ENCODE data around the gene AOPEP. TPM values are rescaled to one million over a fixed set of nuclear protein-coding genes. Genes with fewer than 3 reads are reported as not detected.

AOPEP gene
- total RNA-seq, 2 experiments from 2014 or later: 8.9 to 9.5 TPM

DNA sequence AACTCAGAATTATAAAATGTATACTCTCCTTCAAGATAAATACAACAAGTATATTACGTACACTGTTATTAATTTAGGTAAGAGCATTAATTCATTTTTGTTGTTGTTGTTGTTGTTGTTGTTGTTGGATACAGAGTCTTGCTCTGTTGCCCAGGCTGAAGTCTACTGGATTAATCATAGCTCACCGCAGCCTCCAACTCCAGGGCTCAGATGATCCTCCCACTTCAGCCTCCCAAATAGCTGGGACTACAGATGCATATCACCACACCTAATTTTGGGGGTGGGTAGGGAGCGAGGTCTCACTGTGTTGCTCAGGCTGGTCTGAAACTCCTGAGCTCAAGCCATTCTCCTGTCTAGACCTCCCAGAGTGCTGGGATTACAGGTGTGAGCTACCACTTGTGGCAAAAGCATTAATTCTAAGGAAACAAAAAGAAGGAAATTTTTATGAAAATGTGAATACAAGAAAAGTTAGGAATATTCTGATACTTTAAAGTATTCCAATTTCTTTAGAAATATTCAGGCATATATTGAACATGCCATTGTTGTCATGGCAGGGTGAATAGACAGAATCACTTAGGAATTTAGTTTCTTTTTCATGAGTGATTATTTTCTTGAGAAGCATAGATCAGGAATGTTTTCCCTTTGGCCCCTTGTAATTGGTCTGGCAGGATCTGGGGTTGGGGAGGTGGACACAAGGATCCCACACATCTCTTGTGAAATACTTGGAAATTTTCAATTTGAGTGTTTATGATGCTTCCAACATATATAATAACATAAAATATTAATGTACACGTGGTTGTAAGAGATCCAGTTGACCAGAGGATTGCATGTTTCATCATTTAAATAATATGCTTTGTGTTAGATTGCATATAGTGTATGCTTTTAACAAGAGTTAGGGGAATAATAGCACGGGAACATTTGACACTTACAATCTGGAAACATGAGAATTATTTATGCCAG lies 327.4 kb downstream of the AOPEP start:
- no peak overlapping the region for H3K4me3 Mint-ChIP-seq
- POLR2A ChIA-PET: interaction anchor here (0.6 kb wide), 1 partner anchor 352 kb away, joined by 5 read pairs; no protein-coding TSS in a partner anchor
- DNase-seq: no peak
- H3K9me3 Mint-ChIP-seq (ENCODE audit: low read depth): no peaks in the 10 kb centered on the region
- intact Hi-C loops (cut with DNase I, micrococcal nuclease): no loop called here
- ATAC-seq: no peak
- peaks cover 8% of the 10 kb centered on the region for H3K27me3 Mint-ChIP-seq
- CTCF ChIA-PET: interaction anchor here (0.7 kb wide), 1 partner anchor 254 kb away, joined by 3 read pairs; no protein-coding TSS in a partner anchor
- H3K27ac Mint-ChIP-seq: no peak overlapping the region
- H3K4me1 Mint-ChIP-seq: peaks cover 2% of the 10 kb centered on the region
- no peaks in the 10 kb centered on the region for H3K36me3 Mint-ChIP-seq (ENCODE audit: low read depth)

DNA sequence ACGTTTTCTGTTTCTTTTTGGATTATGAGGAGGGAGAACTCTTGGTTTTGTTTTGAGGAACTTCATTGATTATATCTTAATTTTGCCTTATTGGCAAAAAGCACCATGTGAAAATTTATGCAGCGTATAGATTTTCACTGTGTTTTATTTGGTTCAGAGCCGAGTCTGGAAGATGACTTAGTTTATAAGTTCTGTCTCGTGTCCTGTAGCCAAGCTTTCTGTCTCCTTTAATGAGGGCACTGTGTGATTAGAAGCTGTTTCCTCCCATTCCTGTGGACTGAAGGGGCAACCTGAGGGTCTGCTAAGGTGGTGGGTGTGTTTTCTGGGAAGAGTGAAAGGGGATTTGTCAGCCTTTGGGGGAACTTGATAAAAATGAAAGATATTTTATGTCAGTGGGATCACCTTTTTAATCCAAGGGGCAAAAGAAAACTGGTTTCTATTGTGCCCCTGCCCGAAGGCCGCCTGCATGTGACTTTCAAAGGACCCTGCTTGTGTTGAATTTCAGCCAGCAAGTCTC lies 328.9 kb downstream of the AOPEP start:
- Mint-ChIP-seq H3K4me3 (no peak overlapping the region), H3K27me3 (peaks cover 2% of the 10 kb centered on the region)

DNA sequence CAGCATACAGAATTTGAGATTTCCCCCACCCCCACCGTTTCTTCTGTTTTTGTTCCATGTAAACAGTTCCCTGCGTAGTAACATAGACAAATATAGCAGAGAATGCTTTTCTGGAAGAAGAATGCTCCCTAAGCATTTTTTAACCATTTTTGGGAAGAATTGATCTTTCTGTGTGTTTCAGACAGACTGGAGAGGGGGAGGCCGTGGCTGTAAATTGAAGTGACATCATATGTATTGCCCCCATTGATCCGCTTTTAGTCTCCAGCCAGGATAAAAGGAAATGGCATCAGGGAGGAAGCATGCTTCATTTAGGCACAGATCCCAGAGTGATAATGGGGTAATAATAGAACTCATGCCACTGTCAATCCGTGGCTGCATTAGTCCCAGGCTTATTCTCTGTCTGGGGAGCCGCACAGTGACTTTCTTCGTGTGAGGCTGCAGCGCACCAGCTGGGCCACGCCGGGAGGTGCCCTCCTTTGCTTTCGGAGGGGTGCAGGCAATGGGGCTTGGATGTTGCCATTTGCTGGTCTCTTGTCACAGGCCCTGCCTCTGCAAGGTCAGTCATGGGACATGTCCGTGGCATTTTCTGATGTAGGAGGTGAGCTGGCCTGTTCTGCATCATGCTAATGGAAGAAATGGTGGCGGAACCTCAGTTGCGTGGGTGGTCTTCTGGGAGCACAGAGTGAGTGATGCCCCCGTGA lies 329.5 kb downstream of the AOPEP start:
- Mint-ChIP-seq H3K27ac (no peak overlapping the region), H3K36me3 (ENCODE audit: low read depth) (peaks cover 1% of the 10 kb centered on the region), H3K9me3 (ENCODE audit: low read depth) (no peaks in the 10 kb centered on the region), H3K27me3 (peaks cover 2% of the 10 kb centered on the region), H3K4me1 (no peaks in the 10 kb centered on the region), H3K4me3 (no peak overlapping the region)
- no peak for DNase-seq
- no peak for ATAC-seq
- ChIA-PET CTCF (no interaction called here), POLR2A (no interaction called here)
- intact Hi-C loops (cut with DNase I, micrococcal nuclease): no loop called here

More for the DNA sequence above, 328.9 kb downstream of the AOPEP start:
- no peaks in the 10 kb centered on the region for H3K36me3 Mint-ChIP-seq (ENCODE audit: low read depth)
- no peak for DNase-seq
- H3K9me3 Mint-ChIP-seq (ENCODE audit: low read depth): no peaks in the 10 kb centered on the region
- POLR2A ChIA-PET: no interaction called here
- CTCF ChIA-PET: no interaction called here
- intact Hi-C loops (cut with DNase I, micrococcal nuclease): no loop called here
- H3K4me1 Mint-ChIP-seq: no peaks in the 10 kb centered on the region
- H3K27ac Mint-ChIP-seq: no peak overlapping the region
- ATAC-seq: no peak

DNA sequence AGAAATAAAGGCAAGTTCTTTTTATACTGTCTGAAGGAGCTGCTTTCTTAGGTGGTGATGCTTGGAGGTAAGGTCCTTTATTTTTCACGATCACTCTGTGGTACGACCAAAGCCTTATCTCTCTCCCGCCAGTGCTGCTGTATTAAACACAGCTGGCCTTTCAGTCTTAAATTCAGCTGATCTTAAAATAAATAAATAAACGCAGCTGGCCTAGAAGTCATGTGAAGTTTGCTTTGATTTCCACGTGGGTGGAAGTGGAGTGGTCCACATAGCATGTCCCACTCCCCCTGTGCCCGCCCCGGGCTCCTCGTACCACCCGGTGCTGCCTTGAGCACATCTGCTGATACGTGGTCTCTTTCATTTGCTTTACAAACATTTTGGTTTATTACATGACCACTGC lies 330.6 kb downstream of the AOPEP start:
- H3K9me3 Mint-ChIP-seq (ENCODE audit: low read depth): no peaks in the 10 kb centered on the region
- intact Hi-C loops (cut with DNase I, micrococcal nuclease): no loop called here
- ATAC-seq (no peak), DNase-seq (no peak)
- peaks cover 2% of the 10 kb centered on the region for H3K36me3 Mint-ChIP-seq (ENCODE audit: low read depth)
- CTCF ChIA-PET: interaction anchor here (1.2 to 1.6 kb wide), 2 partner anchors 14 to 376 kb away, joined by 3 to 5 read pairs; no protein-coding TSS in a partner anchor
- no peak overlapping the region for H3K27ac Mint-ChIP-seq
- H3K27me3 Mint-ChIP-seq: no peaks in the 10 kb centered on the region
- H3K4me1 Mint-ChIP-seq: no peaks in the 10 kb centered on the region
- POLR2A ChIA-PET: no interaction called here
- no peak overlapping the region for H3K4me3 Mint-ChIP-seq

GRCh38 chr9:95058121-95058785 lies 331.8 kb downstream of the AOPEP start:
- Mint-ChIP-seq H3K27me3 (no peaks in the 10 kb centered on the region), H3K27ac (no peak overlapping the region), H3K4me1 (no peaks in the 10 kb centered on the region), H3K9me3 (ENCODE audit: low read depth) (no peaks in the 10 kb centered on the region), H3K4me3 (no peak overlapping the region), H3K36me3 (ENCODE audit: low read depth) (peaks cover 2% of the 10 kb centered on the region)
- intact Hi-C loops (cut with DNase I, micrococcal nuclease): no loop called here
- CTCF ChIA-PET: interaction anchor here (0.7 to 1.6 kb wide), 3 partner anchors 13 to 377 kb away, joined by 3 to 5 read pairs (median 3); no protein-coding TSS in a partner anchor
- DNase-seq (no peak), ATAC-seq (no peak)
- POLR2A ChIA-PET: no interaction called here

DNA sequence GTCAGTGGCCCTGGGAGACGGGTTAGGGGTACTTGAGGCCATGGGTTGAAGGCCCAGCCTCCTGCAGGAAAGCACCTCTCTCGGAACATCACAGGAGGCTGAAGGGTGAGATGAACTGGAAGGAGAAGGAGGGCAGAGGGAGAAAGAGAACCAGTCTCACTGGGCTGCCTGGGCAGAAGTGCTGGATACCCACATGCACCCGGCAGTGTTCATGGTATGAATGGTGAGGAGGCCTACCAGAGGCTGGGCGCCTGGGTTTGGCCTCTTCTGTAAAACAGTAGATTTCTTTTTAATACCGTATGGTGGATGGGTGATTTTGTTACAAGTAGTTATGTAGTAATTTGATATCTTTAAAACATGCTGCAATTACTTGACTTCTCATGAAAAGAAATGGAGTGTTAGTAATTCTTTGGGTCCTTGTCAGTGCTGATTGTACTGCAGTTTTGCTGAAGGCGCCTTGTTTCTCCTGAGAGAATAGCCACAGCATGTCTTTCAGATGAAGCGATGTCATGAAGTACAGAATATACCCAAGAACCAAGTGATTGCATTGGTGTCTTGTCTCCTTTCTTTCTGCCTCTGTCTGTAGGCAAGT lies 332.4 kb downstream of the AOPEP start:
- Mint-ChIP-seq H3K27me3 (no peaks in the 10 kb centered on the region), H3K4me3 (no peak overlapping the region), H3K27ac (no peak overlapping the region), H3K36me3 (ENCODE audit: low read depth) (peaks cover 2% of the 10 kb centered on the region), H3K9me3 (ENCODE audit: low read depth) (no peaks in the 10 kb centered on the region), H3K4me1 (no peaks in the 10 kb centered on the region)
- ChIA-PET POLR2A (no interaction called here), CTCF (no interaction called here)
- no peak for DNase-seq
- intact Hi-C loops (cut with DNase I, micrococcal nuclease): no loop called here
- ATAC-seq: no peak

DNA sequence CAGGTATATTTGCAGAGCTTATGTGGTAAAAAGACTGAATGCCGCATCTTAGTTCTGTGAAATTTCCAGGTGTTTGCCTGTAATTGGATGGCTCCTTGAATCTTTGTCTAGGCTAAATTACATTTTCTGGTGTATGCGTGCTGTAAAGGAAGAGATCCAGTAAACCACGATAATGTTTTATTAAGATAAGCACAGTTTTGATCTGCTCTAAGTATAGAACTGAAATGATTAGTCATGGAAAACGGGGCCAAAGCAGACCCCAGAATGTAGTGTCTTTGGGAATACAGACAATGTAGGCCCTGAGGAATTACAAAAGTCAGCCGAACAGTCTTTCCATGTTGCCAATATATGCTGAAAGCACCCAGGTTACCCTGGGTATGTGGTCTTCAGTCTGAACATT lies 333.7 kb downstream of the AOPEP start:
- peaks cover 2% of the 10 kb centered on the region for H3K36me3 Mint-ChIP-seq (ENCODE audit: low read depth)
- ATAC-seq (no peak), DNase-seq (no peak)
- no peaks in the 10 kb centered on the region for H3K27me3 Mint-ChIP-seq
- H3K9me3 Mint-ChIP-seq (ENCODE audit: low read depth): no peaks in the 10 kb centered on the region
- intact Hi-C loops (cut with DNase I, micrococcal nuclease): no loop called here
- H3K4me3 Mint-ChIP-seq: no peak overlapping the region
- no peak overlapping the region for H3K27ac Mint-ChIP-seq
- ChIA-PET POLR2A (no interaction called here), CTCF (no interaction called here)
- no peaks in the 10 kb centered on the region for H3K4me1 Mint-ChIP-seq

DNA sequence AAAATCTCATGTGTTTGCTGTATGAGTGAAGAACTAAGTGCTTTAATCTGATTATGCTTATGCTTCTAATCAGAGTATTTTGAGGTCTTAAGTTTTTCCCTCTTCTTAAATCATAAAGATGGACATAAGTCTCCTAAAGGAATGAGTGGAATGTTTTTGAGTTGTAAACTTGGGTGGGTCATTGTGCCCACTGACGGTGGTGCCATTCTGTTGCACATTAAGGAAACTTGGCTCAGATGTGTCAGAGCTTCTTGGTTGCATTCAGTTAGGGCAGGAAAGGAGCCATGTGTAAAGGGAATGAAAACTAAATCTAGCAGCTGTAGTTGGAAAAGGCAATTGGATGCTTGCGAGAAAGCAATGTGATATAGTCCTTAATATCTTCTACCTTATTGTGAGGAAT lies 334.4 kb downstream of the AOPEP start:
- POLR2A ChIA-PET: no interaction called here
- Mint-ChIP-seq H3K4me3 (no peak overlapping the region), H3K36me3 (ENCODE audit: low read depth) (peaks cover 2% of the 10 kb centered on the region), H3K4me1 (no peaks in the 10 kb centered on the region), H3K27ac (no peak overlapping the region), H3K9me3 (ENCODE audit: low read depth) (no peaks in the 10 kb centered on the region), H3K27me3 (no peaks in the 10 kb centered on the region)
- ATAC-seq (no peak), DNase-seq (no peak)
- CTCF ChIA-PET: no interaction called here
- intact Hi-C loops (cut with DNase I, micrococcal nuclease): no loop called here

DNA sequence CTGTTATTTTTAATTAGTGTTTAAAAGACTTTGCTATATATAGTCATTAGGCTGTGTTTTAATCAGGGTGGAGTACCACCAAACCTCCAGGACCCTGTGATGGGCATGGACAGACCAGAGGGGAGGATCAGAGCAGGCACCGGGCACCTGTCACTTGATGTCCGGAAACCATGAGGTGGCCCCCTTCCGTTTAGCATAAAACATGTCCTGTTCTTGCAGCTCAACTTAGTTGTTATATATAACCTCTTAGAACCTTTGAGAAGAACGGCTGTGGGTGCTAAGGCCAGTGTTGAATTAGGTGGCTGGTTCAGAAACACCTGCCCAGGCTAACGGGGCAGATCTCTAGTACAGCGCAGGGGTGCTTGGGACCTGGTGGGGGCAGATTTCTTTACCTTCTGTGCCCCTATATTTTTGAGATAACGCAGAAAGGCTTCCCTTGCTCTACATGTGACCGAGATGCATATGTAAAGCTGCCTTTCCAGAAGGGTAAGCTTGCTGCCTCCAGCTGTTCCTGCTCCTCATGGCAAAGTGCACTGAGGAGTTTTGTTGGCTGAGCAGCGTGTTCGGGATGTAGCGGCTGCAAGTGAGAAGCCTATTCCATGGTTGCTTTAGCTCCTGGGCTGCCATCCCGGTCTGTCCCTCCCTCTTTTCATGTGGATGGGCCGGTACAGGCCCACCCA lies 335.6 kb downstream of the AOPEP start:
- Mint-ChIP-seq H3K27me3 (no peaks in the 10 kb centered on the region), H3K4me1 (no peaks in the 10 kb centered on the region), H3K4me3 (no peak overlapping the region), H3K36me3 (ENCODE audit: low read depth) (peaks cover 2% of the 10 kb centered on the region), H3K9me3 (ENCODE audit: low read depth) (no peaks in the 10 kb centered on the region), H3K27ac (no peak overlapping the region)
- ATAC-seq: no peak
- ChIA-PET POLR2A (no interaction called here), CTCF (no interaction called here)
- intact Hi-C loops (cut with DNase I, micrococcal nuclease): no loop called here
- no peak for DNase-seq

- intact Hi-C loops (cut with DNase I, micrococcal nuclease): no loop called here
- no peaks in the 10 kb centered on the region for H3K27me3 Mint-ChIP-seq
- peaks cover 2% of the 10 kb centered on the region for H3K36me3 Mint-ChIP-seq (ENCODE audit: low read depth)
- no peak for DNase-seq
- ChIA-PET CTCF (no interaction called here), POLR2A (no interaction called here)
- no peaks in the 10 kb centered on the region for H3K9me3 Mint-ChIP-seq (ENCODE audit: low read depth)
- H3K4me3 Mint-ChIP-seq: no peak overlapping the region
- H3K4me1 Mint-ChIP-seq: no peaks in the 10 kb centered on the region
- ATAC-seq: no peak
- H3K27ac Mint-ChIP-seq: no peak overlapping the region
These were observed 336.1 kb downstream of the AOPEP start for GRCh38 chr9:95062596-95063065.

DNA sequence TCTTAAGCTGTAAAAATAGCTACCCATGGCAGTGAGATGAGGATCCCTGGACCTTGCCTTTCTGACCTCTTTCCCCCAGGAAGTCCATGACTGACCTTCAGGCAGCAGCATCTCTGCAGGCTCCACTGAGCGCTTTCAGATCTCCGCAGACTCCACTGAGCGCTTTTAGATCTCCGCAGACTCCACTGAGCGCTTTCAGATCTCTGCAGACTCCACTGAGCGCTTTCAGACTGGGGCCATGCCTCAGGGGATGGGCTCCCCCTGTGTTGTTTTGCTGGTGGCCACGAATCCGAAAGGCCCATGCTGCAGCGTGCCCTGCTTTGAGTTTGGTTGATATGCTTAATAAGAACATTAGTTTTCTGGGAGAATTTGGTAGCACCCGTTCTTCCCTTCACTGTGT lies 336.8 kb downstream of the AOPEP start:
- POLR2A ChIA-PET: no interaction called here
- no peaks in the 10 kb centered on the region for H3K27me3 Mint-ChIP-seq

More for the DNA sequence above, 336.8 kb downstream of the AOPEP start:
- DNase-seq (no peak), ATAC-seq (no peak)
- CTCF ChIA-PET: no interaction called here
- no peaks in the 10 kb centered on the region for H3K4me1 Mint-ChIP-seq
- no peak overlapping the region for H3K4me3 Mint-ChIP-seq
- no peak overlapping the region for H3K27ac Mint-ChIP-seq
- no peaks in the 10 kb centered on the region for H3K9me3 Mint-ChIP-seq (ENCODE audit: low read depth)
- intact Hi-C loops (cut with DNase I, micrococcal nuclease): no loop called here
- peaks cover 2% of the 10 kb centered on the region for H3K36me3 Mint-ChIP-seq (ENCODE audit: low read depth)

Measured in activated CD4-positive, alpha-beta T cell treated with anti-CD3 and anti-CD28 coated beads for 36 hours (primary cell).